GM21825 (cell line): ENCODE measurements around the gene IGFBP2.

Experiments
- ATAC-seq: cut with Tn5 transposase; IDR thresholded peaks from one replicate; pipeline ENCODE4 v1.9.1; 2021; ENCODE audit warnings: mild to moderate bottlenecking, moderate library complexity; ENCODE audit not compliant: unreplicated experiment

The IGFBP2 gene

GRCh38 chr2:216661051-216661450 is 27.8 kb downstream of the IGFBP2 start:
- no peak for ATAC-seq

- no peak for ATAC-seq
These were observed 28.6 kb downstream of the IGFBP2 start for GRCh38 chr2:216661639-216662375.

- no peak for ATAC-seq
These were observed 29.9 kb downstream of the IGFBP2 start for GRCh38 chr2:216663106-216663505.

GRCh38 chr2:216663846-216664245 is 30.6 kb downstream of the IGFBP2 start:
- ATAC-seq: no peak

GRCh38 chr2:216664593-216665034 is 31.4 kb downstream of the IGFBP2 start:
- ATAC-seq: no peak

GRCh38 chr2:216665242-216665641 is 32.0 kb downstream of the IGFBP2 start:
- no peak for ATAC-seq

- no peak for ATAC-seq
These were observed 32.5 kb downstream of the IGFBP2 start for GRCh38 chr2:216665717-216666116.

- peak; percentile 65 for ATAC-seq
These were observed 33.4 kb downstream of the IGFBP2 start for GRCh38 chr2:216666461-216667233.

- ATAC-seq: no peak
These were observed 37.3 kb downstream of the IGFBP2 start for GRCh38 chr2:216670266-216671080.

GRCh38 chr2:216671081-216671411 is 37.8 kb downstream of the IGFBP2 start:
- no peak for ATAC-seq

- no peak for ATAC-seq
These were observed 38.6 kb downstream of the IGFBP2 start for GRCh38 chr2:216671791-216672343.

- ATAC-seq: no peak
These were observed 39.2 kb downstream of the IGFBP2 start for GRCh38 chr2:216672466-216672865.

GRCh38 chr2:216673021-216673420 is 39.8 kb downstream of the IGFBP2 start:
- no peak for ATAC-seq

- no peak for ATAC-seq
These were observed 40.4 kb downstream of the IGFBP2 start for GRCh38 chr2:216673609-216674008.

GRCh38 chr2:216674376-216674775 is 41.2 kb downstream of the IGFBP2 start:
- ATAC-seq: no peak

- ATAC-seq: no peak
These were observed 43.4 kb downstream of the IGFBP2 start for GRCh38 chr2:216676630-216677029.

GRCh38 chr2:216677439-216678097 is 44.3 kb downstream of the IGFBP2 start:
- ATAC-seq: no peak

- ATAC-seq: no peak
These were observed 44.9 kb downstream of the IGFBP2 start for GRCh38 chr2:216678098-216678465.

GRCh38 chr2:216678813-216679657 is 45.8 kb downstream of the IGFBP2 start:
- ATAC-seq: no peak

GRCh38 chr2:216679658-216680024 is 46.4 kb downstream of the IGFBP2 start:
- no peak for ATAC-seq
